Nephron (organoid): Measurements from ENCODE around the gene TOMM5.

ENCODE experiments used
- H3K27ac Mint-ChIP-seq, 3 experiments: 2 replicates each; pipeline ENCODE4 v1.8.0; 2020; ENCODE audit warnings: mixed read lengths in 3 of 3, mild to moderate bottlenecking in 2 of 3, moderate library complexity in 1 of 3
- H3K27me3 Mint-ChIP-seq: 2 replicates; pipeline ENCODE4 v1.8.0; 2021; ENCODE audit warnings: low read depth, mild to moderate bottlenecking, moderate library complexity, mixed read lengths
- H3K36me3 Mint-ChIP-seq: 2 replicates; pipeline ENCODE4 v1.8.0; 2020; ENCODE audit warnings: low read depth, mixed read lengths
- H3K4me1 Mint-ChIP-seq: 2 replicates; pipeline ENCODE4 v1.8.0; 2020; ENCODE audit warnings: mixed read lengths
- H3K4me3 Mint-ChIP-seq, 3 experiments: 2 replicates each; pipeline ENCODE4 v1.8.0; 2020; ENCODE audit warnings: mild to moderate bottlenecking in 3 of 3, mixed read lengths in 3 of 3, moderate library complexity in 2 of 3
- H3K9me3 Mint-ChIP-seq: 2 replicates; pipeline ENCODE4 v1.8.0; 2020; ENCODE audit warnings: mixed read lengths
- TF ChIP-seq, protein P1 (sequence below), 3 experiments: fragments of 200-600 bp; sonication (generic); IDR thresholded peaks; one replicate each; pipeline ENCODE4 v1.5.0; 2021; ENCODE audit warnings: antibody characterized with exemption in 3 of 3; ENCODE audit not compliant: unreplicated experiment in 3 of 3

Gene TOMM5

DNA sequence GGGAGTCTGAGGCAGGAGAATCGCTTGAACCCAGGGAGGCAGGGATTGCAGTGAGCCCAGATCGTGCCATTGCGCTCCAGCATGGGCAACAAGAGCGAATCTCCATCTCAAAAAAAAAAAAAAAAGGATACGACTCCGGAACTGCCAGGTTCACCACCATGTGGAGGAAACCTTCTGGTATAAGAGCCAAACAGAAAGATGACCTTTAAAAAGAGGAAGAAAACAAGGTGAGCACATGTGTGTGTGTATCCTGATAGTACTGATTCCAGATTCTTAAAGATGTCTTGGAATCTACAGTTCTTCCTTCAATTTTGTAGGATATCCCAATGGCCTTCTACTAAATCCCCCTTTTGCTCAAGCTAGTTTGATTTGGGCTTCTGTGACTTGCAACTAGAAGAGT lies 49.9 kb downstream of the TOMM5 start:
- TF ChIP-seq, protein P1, sequence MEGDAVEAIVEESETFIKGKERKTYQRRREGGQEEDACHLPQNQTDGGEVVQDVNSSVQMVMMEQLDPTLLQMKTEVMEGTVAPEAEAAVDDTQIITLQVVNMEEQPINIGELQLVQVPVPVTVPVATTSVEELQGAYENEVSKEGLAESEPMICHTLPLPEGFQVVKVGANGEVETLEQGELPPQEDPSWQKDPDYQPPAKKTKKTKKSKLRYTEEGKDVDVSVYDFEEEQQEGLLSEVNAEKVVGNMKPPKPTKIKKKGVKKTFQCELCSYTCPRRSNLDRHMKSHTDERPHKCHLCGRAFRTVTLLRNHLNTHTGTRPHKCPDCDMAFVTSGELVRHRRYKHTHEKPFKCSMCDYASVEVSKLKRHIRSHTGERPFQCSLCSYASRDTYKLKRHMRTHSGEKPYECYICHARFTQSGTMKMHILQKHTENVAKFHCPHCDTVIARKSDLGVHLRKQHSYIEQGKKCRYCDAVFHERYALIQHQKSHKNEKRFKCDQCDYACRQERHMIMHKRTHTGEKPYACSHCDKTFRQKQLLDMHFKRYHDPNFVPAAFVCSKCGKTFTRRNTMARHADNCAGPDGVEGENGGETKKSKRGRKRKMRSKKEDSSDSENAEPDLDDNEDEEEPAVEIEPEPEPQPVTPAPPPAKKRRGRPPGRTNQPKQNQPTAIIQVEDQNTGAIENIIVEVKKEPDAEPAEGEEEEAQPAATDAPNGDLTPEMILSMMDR (IDR thresholded peaks at IDR 0.05; ENCODE audit: unreplicated experiment in 3 of 3), result no peak
- H3K4me3 Mint-ChIP-seq, result no peak overlapping the region

DNA sequence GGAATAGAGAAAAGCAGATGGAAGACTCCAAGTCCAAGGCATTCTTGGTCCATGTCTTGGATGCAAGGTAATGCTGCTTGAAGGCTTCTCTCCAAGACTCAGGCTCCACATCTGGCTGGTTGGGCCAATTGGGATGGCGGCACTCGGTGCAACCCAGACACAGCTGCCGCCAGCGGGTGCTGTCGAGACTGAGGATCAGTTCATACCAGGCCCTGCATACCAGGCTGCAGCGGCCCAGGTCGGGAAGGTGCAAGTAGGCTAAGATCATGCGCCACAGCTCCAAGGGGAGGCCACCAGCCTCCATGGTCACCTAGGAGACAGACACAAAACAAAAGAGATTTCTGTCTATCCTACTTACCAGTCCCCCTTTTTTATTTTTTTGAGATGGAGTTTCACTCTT lies 50.9 kb downstream of the TOMM5 start:
- H3K9me3 Mint-ChIP-seq, result no peaks in the 10 kb centered on the region

More for the DNA sequence above, 49.9 kb downstream of the TOMM5 start:
- no peaks in the 10 kb centered on the region for H3K4me1 Mint-ChIP-seq
- H3K27ac Mint-ChIP-seq, result no peak overlapping the region
- peaks cover 37% of the 10 kb centered on the region for H3K36me3 Mint-ChIP-seq
- no peaks in the 10 kb centered on the region for H3K27me3 Mint-ChIP-seq
- H3K9me3 Mint-ChIP-seq, result no peaks in the 10 kb centered on the region

DNA sequence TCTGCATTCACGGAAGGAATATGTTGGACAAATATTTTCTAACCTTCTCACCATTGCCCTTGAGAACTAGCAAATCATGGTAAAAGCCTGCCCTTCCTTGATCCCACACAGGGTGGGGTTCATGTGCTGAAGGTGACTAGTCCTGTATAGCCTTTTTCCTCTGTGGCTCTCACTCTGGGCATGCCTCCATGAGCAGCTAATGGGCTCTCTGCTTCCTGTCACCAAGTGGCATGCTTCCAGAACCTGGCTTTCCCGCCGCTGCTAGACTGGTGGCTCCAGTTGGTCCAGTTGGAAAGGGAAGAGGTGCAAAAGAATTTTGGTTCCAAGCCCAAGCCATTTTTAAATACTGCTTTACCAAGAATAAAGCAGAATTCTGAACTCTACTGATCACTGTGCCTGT lies 51.8 kb downstream of the TOMM5 start:
- Mint-ChIP-seq H3K9me3 (no peaks in the 10 kb centered on the region), H3K4me1 (no peaks in the 10 kb centered on the region), H3K27ac (no peak overlapping the region), H3K36me3 (peaks cover 48% of the 10 kb centered on the region), H3K4me3 (no peak overlapping the region), H3K27me3 (no peaks in the 10 kb centered on the region)
- TF ChIP-seq, protein P1 (IDR thresholded peaks at IDR 0.05; ENCODE audit: unreplicated experiment in 3 of 3), result no peak

More for the DNA sequence above, 50.9 kb downstream of the TOMM5 start:
- TF ChIP-seq, protein P1 (IDR thresholded peaks at IDR 0.05; ENCODE audit: unreplicated experiment in 3 of 3), result no peak
- no peaks in the 10 kb centered on the region for H3K27me3 Mint-ChIP-seq
- H3K36me3 Mint-ChIP-seq, result peaks cover 45% of the 10 kb centered on the region
- H3K4me1 Mint-ChIP-seq, result no peaks in the 10 kb centered on the region
- no peak overlapping the region for H3K27ac Mint-ChIP-seq
- no peak overlapping the region for H3K4me3 Mint-ChIP-seq

DNA sequence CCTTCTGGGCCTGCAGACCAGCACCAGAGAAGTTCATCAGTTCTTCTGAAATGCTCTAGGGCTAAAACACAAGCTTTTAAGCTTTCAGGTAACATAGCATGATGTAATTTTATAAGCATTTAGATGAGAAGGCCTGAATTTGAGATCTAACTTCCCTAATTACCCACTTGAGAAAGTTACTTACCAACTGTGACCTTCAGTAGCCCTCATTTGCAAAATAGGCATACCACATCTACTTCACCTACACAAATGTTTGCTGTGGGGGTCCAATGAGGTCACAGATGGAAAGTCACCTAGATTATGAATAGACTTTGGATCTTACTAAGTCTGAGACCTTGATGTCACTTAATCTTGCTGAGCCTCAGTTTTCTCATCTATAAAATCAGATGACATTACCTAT lies 52.8 kb downstream of the TOMM5 start:
- Mint-ChIP-seq H3K27ac (no peak overlapping the region), H3K36me3 (peaks cover 49% of the 10 kb centered on the region), H3K4me1 (peaks cover 4% of the 10 kb centered on the region), H3K27me3 (no peaks in the 10 kb centered on the region), H3K9me3 (no peaks in the 10 kb centered on the region), H3K4me3 (no peak overlapping the region)
- TF ChIP-seq, protein P1 (IDR thresholded peaks at IDR 0.05; ENCODE audit: unreplicated experiment in 3 of 3), result no peak
